ENCODE measurements around the gene SIRT5.

Gene SIRT5

DNA sequence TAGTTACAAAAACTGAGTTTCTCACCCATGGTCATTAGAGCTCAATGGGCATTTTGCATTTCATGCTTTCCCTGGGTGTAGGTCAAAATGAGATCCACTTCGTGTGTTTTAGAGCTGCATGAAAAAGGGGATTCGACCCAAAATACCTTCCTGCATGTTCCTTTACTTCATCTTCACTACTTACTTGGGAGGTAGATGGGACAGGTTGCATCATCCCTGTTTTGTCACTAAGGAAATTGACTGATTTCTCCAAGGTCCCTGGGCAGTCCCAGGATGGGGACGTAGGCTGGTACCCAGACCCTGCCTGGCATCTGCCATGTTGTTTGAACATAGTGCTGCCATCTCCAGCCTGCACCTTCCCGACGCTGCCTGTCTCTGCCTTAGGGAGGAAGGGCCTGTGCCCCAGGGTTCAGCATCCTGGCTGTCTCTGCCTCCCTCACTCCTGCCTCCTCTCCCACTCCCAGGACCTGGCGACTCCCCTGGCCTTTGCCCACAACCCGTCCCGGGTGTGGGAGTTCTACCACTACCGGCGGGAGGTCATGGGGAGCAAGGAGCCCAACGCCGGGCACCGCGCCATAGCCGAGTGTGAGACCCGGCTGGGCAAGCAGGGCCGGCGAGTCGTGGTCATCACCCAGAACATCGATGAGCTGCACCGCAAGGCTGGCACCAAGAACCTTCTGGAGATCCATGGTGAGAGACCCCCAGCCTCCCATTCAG lies 17.0 kb downstream of the SIRT5 start:
- Histone ChIP-seq H3K9me3 (ENCODE audit: control insufficient read depth, insufficient read depth, low read depth, low read length) (no peaks in the 10 kb centered on the region), H3K4me1 (ENCODE audit: control insufficient read depth, insufficient read depth, low read length) (no peaks in the 10 kb centered on the region), H3K27ac (ENCODE audit: extremely low read depth, low read depth, low read length) (no peak overlapping the region), H3K4me3 (ENCODE audit: low read depth, low read length) (no peak overlapping the region), H3K36me3 (ENCODE audit: control insufficient read depth in 2 of 2, insufficient read depth in 1 of 2, low read length in 2 of 2) (peaks cover 14 to 73% of the 10 kb centered on the region in 2 experiments; a peak in 2 of 3 replicates)
- TF ChIP-seq ZNF677 (tag by site-specific recombination; IDR thresholded peaks at IDR 0.05) (no peak), ZXDB (tag by site-specific recombination; IDR thresholded peaks at IDR 0.05) (no peak), ZNF169 (tag by site-specific recombination; IDR thresholded peaks at IDR 0.05) (no peak), ZNF239 (tag by site-specific recombination; IDR thresholded peaks at IDR 0.05) (no peak), ZNF114 (tag by site-specific recombination; IDR thresholded peaks at IDR 0.05) (0 out of 2 replicates have a peak, but pooled peaks have one; percentile 1), ZNF585B (tag by site-specific recombination; IDR thresholded peaks at IDR 0.05) (no peak)
- TF ChIP-seq, protein P1, sequence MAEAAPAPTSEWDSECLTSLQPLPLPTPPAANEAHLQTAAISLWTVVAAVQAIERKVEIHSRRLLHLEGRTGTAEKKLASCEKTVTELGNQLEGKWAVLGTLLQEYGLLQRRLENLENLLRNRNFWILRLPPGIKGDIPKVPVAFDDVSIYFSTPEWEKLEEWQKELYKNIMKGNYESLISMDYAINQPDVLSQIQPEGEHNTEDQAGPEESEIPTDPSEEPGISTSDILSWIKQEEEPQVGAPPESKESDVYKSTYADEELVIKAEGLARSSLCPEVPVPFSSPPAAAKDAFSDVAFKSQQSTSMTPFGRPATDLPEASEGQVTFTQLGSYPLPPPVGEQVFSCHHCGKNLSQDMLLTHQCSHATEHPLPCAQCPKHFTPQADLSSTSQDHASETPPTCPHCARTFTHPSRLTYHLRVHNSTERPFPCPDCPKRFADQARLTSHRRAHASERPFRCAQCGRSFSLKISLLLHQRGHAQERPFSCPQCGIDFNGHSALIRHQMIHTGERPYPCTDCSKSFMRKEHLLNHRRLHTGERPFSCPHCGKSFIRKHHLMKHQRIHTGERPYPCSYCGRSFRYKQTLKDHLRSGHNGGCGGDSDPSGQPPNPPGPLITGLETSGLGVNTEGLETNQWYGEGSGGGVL (tag by site-specific recombination; IDR thresholded peaks at IDR 0.05) = no peak
- ChIA-PET CTCF (interaction anchor here (0.6 to 5.0 kb wide), 4 partner anchors 17 to 476 kb away, joined by 3 to 32 read pairs (median 4); partner anchors contain the start of gene SIRT5), POLR2A (no interaction called here)

DNA sequence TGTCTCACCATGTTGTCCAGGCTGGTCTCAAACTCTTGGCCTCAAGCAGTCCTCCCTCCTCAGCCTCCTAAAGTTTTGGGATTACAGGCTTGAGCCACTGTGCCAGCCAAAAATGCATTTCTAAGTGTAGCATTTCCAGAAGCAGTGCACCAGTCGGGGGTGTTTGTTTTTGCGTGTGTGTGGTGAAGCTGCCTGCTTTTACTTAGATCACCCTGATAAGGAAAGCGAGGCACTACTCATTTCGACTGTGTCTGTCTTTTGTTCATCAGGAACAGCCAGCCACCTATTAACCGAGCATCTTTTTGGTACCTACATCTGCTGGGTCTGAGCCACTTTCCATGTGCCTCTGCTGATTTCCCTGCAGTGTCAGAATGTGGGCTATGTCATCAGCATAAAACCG lies 18.7 kb downstream of the SIRT5 start:
- POLR2A ChIA-PET = interaction anchor here (1.1 to 1.3 kb wide), 2 partner anchors 18 to 265 kb away, joined by 3 read pairs; partner anchors contain the start of genes SIRT5 and TBC1D7

More for the DNA sequence above, 18.7 kb downstream of the SIRT5 start:
- Histone ChIP-seq H3K27ac (ENCODE audit: extremely low read depth, low read depth, low read length) (no peak overlapping the region), H3K9me3 (ENCODE audit: control insufficient read depth, insufficient read depth, low read depth, low read length) (no peaks in the 10 kb centered on the region), H3K4me3 (ENCODE audit: low read depth, low read length) (no peak overlapping the region), H3K4me1 (ENCODE audit: control insufficient read depth, insufficient read depth, low read length) (no peaks in the 10 kb centered on the region), H3K36me3 (ENCODE audit: control insufficient read depth in 2 of 2, insufficient read depth in 1 of 2, low read length in 2 of 2) (peaks cover 16 to 66% of the 10 kb centered on the region in 2 experiments; a peak in 2 of 3 replicates)
- CTCF ChIA-PET = interaction anchor here (5.0 kb wide), 1 partner anchor 19 kb away, joined by 32 read pairs; the partner anchor contains the start of gene SIRT5
- TF ChIP-seq, protein P2, sequence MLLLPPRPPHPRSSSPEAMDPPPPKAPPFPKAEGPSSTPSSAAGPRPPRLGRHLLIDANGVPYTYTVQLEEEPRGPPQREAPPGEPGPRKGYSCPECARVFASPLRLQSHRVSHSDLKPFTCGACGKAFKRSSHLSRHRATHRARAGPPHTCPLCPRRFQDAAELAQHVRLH (tag by site-specific recombination; IDR thresholded peaks at IDR 0.05) = no peak
- TF ChIP-seq ZFP41 (tag by site-specific recombination; IDR thresholded peaks at IDR 0.05; ENCODE audit: borderline replicate concordance) (no peak), ZNF777 (tag by site-specific recombination; IDR thresholded peaks at IDR 0.05; ENCODE audit: borderline replicate concordance) (no peak), ZNF530 (tag by site-specific recombination; IDR thresholded peaks at IDR 0.05; ENCODE audit: low read depth) (no peak), ZNF202 (tag by site-specific recombination; IDR thresholded peaks at IDR 0.05; ENCODE audit: borderline replicate concordance) (no peak), BCL11A (tag by site-specific recombination; IDR thresholded peaks at IDR 0.05; ENCODE audit: low read depth) (no peak), ZNF16 (tag by site-specific recombination; IDR thresholded peaks at IDR 0.05; ENCODE audit: low read depth) (no peak), ZNF155 (tag by site-specific recombination; IDR thresholded peaks at IDR 0.05) (no peak), ZNF214 (tag by site-specific recombination; IDR thresholded peaks at IDR 0.05; ENCODE audit: borderline replicate concordance) (no peak), ZNF223 (tag by site-specific recombination; IDR thresholded peaks at IDR 0.05) (no peak), TCF7L2 (IDR thresholded peaks at IDR 0.05; ENCODE audit: borderline replicate concordance, low read depth, low read length) (no peak)
- TF ChIP-seq, protein P3, sequence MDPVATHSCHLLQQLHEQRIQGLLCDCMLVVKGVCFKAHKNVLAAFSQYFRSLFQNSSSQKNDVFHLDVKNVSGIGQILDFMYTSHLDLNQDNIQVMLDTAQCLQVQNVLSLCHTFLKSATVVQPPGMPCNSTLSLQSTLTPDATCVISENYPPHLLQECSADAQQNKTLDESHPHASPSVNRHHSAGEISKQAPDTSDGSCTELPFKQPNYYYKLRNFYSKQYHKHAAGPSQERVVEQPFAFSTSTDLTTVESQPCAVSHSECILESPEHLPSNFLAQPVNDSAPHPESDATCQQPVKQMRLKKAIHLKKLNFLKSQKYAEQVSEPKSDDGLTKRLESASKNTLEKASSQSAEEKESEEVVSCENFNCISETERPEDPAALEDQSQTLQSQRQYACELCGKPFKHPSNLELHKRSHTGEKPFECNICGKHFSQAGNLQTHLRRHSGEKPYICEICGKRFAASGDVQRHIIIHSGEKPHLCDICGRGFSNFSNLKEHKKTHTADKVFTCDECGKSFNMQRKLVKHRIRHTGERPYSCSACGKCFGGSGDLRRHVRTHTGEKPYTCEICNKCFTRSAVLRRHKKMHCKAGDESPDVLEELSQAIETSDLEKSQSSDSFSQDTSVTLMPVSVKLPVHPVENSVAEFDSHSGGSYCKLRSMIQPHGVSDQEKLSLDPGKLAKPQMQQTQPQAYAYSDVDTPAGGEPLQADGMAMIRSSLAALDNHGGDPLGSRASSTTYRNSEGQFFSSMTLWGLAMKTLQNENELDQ (tag by site-specific recombination; IDR thresholded peaks at IDR 0.05; ENCODE audit: low read depth) = no peak
- TF ChIP-seq, protein P4, sequence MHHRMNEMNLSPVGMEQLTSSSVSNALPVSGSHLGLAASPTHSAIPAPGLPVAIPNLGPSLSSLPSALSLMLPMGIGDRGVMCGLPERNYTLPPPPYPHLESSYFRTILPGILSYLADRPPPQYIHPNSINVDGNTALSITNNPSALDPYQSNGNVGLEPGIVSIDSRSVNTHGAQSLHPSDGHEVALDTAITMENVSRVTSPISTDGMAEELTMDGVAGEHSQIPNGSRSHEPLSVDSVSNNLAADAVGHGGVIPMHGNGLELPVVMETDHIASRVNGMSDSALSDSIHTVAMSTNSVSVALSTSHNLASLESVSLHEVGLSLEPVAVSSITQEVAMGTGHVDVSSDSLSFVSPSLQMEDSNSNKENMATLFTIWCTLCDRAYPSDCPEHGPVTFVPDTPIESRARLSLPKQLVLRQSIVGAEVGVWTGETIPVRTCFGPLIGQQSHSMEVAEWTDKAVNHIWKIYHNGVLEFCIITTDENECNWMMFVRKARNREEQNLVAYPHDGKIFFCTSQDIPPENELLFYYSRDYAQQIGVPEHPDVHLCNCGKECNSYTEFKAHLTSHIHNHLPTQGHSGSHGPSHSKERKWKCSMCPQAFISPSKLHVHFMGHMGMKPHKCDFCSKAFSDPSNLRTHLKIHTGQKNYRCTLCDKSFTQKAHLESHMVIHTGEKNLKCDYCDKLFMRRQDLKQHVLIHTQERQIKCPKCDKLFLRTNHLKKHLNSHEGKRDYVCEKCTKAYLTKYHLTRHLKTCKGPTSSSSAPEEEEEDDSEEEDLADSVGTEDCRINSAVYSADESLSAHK (tag by site-specific recombination; IDR thresholded peaks at IDR 0.05) = no peak
- TF ChIP-seq, protein P5, sequence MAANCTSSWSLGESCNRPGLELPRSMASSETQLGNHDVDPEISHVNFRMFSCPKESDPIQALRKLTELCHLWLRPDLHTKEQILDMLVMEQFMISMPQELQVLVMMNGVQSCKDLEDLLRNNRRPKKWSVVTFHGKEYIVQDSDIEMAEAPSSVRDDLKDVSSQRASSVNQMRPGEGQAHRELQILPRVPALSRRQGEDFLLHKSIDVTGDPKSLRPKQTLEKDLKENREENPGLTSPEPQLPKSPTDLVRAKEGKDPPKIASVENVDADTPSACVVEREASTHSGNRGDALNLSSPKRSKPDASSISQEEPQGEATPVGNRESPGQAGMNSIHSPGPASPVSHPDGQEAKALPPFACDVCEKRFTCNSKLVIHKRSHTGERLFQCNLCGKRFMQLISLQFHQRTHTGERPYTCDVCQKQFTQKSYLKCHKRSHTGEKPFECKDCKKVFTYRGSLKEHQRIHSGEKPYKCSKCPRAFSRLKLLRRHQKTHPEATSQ (tag by site-specific recombination; IDR thresholded peaks at IDR 0.05) = no peak

All from HEK293 (cell line).